Colonic mucosa (tissue), 4 donors: ENCODE results near the gene S100A7A. TPM values are rescaled to one million over a fixed set of nuclear protein-coding genes. Genes with fewer than 3 reads are reported as not detected.
"Not testable (repeated sequence)": the region's sequence is repeated elsewhere in the genome, so short reads cannot be mapped to it uniquely, and the experiment has no call there.

ENCODE experiments used
- DNase-seq: peaks from one replicate; pipeline ENCODE4 v3.0.0-alpha.2; 2020
- H3K27ac ChIP-seq: fragments of 200-600 bp; one replicate; pipeline ENCODE4 v1.8.0; 2021
- H3K27me3 ChIP-seq: fragments of 200-600 bp; one replicate; pipeline ENCODE4 v1.8.0; 2021
- H3K36me3 ChIP-seq: fragments of 200-600 bp; one replicate; pipeline ENCODE4 v1.8.0; 2021
- H3K4me1 ChIP-seq: fragments of 200-600 bp; one replicate; pipeline ENCODE4 v1.8.0; 2021; ENCODE audit warnings: mild to moderate bottlenecking
- H3K4me3 ChIP-seq: fragments of 200-600 bp; one replicate; pipeline ENCODE4 v1.8.0; 2021
- H3K9ac ChIP-seq, 2 donors: one replicate each; pipeline ENCODE4 v1.7.0; 2013; ENCODE audit warnings: control low read depth in 2 of 2, low read depth in 2 of 2, low read length in 2 of 2
- H3K9me3 ChIP-seq: fragments of 200-600 bp; one replicate; pipeline ENCODE4 v1.8.0; 2021
- CTCF ChIP-seq: fragments of 200-600 bp; IDR thresholded peaks from one replicate; pipeline ENCODE4 v1.8.0; 2022; ENCODE audit warnings: antibody characterized with exemption, mild to moderate bottlenecking
- intact Hi-C: fragments of 100-400 bp; cut with DNase I; formaldehyde crosslinking; loops from one replicate; pipeline ENCODE4 v1.14.1; 2022
- total RNA-seq, 2 donors: library from RNA; stranded (reverse); fragmentation: NEBNext Ultra II Directional in 1 of 2; extraction: Animal tissue kit (Norgen Biotek cat#: 25700) in 1 of 2; gene quantifications; one replicate each; pipeline ENCODE4 v1.2.1, GENCODE V29; 2021
- donor health status: healthy.
- donor health status: DM: no; HTN: no; CAD: no.
- donor health status: DM: no; HTN: no; CAD: no.

Gene S100A7A
- total RNA-seq, 2 donors from 2014 or later: not detected

GRCh38 chr1:153444078-153444477, 27.8 kb downstream of the S100A7A start:
- no peak for TF ChIP-seq CTCF
- no peaks in the 10 kb centered on the region for H3K4me1 ChIP-seq
- H3K27me3 ChIP-seq: no peaks in the 10 kb centered on the region
- H3K27ac ChIP-seq: no peak overlapping the region
- H3K4me3 ChIP-seq: no peak overlapping the region
- no peak for DNase-seq
- H3K9ac ChIP-seq: no peak overlapping the region
- H3K9me3 ChIP-seq: no peaks in the 10 kb centered on the region
- intact Hi-C loops: no loop called here
- H3K36me3 ChIP-seq: no peaks in the 10 kb centered on the region

GRCh38 chr1:153447498-153448170, 31.3 kb downstream of the S100A7A start:
- DNase-seq: no peak
- Histone ChIP-seq H3K27ac (no peak overlapping the region), H3K4me3 (no peak overlapping the region), H3K4me1 (no peaks in the 10 kb centered on the region), H3K27me3 (peaks cover 2% of the 10 kb centered on the region), H3K9ac (no peak overlapping the region), H3K36me3 (no peaks in the 10 kb centered on the region), H3K9me3 (no peaks in the 10 kb centered on the region)
- intact Hi-C loops: no loop called here
- no peak for TF ChIP-seq CTCF

DNA sequence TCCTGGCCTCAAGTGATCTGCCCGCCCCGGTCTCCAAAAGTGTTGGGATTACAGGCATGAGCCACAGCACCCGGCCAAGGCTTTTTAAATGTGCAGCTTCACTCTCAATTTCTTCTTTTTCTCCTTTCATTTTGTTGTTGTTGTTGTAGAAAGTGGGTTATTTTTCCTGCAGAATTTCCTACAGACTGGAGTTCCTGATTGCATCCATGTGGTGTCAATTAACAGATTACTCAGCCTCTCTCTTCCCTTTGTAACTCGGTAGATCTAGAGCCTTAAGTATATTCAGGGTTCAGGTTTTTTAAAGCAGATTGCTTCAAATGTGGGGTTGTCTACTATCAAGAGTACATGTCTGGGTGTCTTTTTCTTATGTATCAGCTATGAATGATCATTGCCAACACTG, 32.5 kb downstream of the S100A7A start:
- intact Hi-C loops: not testable (repeated sequence)

DNA sequence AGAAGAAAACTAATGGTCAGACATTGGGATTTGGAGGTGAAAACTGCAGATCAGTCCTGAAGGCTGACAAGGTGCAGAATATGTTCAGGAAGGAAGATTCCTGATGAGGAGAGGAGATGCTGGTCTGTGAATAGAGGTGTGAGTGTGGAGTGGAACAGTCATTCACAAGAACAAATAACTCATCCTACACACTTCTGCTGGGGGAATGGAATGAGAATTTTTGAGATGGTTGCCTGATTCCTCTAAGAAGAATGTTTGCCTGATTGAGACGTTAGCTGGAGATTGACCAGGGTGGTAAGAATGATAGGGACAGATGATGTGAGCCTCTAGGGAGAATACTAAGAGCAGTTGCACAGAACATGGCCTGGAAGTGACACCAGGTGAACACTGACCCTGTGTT, 40.1 kb downstream of the S100A7A start:
- Histone ChIP-seq H3K27ac (no peak overlapping the region), H3K27me3 (no peaks in the 10 kb centered on the region), H3K4me3 (no peak overlapping the region), H3K36me3 (no peaks in the 10 kb centered on the region), H3K4me1 (no peaks in the 10 kb centered on the region), H3K9ac (no peak overlapping the region), H3K9me3 (no peaks in the 10 kb centered on the region)
- TF ChIP-seq CTCF: no peak
- DNase-seq: no peak
- intact Hi-C loops: no loop called here

More for the DNA sequence above, 32.5 kb downstream of the S100A7A start:
- DNase-seq, H3K36me3 ChIP-seq, H3K4me3 ChIP-seq, H3K9me3 ChIP-seq, H3K27me3 ChIP-seq, H3K4me1 ChIP-seq, H3K9ac ChIP-seq, H3K27ac ChIP-seq: not testable (repeated sequence)

- DNase-seq: no peak
- TF ChIP-seq CTCF: no peak
- Histone ChIP-seq H3K4me1 (no peaks in the 10 kb centered on the region), H3K4me3 (no peak overlapping the region), H3K9ac (no peak overlapping the region), H3K27me3 (no peaks in the 10 kb centered on the region), H3K27ac (no peak overlapping the region), H3K36me3 (no peaks in the 10 kb centered on the region), H3K9me3 (no peaks in the 10 kb centered on the region)
- intact Hi-C loops: no loop called here
Measured at GRCh38 chr1:153459655-153460054, 43.3 kb downstream of the S100A7A start.

DNA sequence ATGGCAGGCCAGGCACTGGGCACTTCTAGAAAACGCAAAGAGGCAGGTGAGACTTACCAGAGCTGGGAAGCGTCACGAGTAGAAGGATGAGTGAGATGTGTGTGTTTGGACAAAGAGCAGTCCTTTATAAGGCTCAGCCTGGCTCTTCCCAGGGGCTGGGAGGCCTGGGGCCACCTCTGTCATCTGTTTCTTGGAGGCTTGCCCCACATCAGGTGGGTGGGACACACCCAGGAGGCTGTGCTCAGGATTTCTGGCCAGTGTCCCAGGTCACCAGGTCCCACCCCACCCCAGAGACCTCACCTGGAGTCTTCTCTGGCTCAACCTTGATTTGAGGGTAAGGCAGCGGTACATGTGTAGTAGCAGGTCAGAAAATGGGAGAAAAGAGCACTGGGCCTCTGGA, 44.2 kb downstream of the S100A7A start, which contains the start of gene S100A7:
Gene S100A7 (minus strand): TSS at position 101 of the 400 bp plus-strand sequence. CDS start 1,638 bp downstream, outside the sequence.
- Histone ChIP-seq H3K4me1 (no peaks in the 10 kb centered on the region), H3K9me3 (no peaks in the 10 kb centered on the region), H3K36me3 (no peaks in the 10 kb centered on the region), H3K4me3 (no peak within 1 kb of the TSS), H3K27me3 (no peaks in the 10 kb centered on the region), H3K9ac (no peak within 1 kb of the TSS), H3K27ac (no peak within 1 kb of the TSS)
- TF ChIP-seq CTCF: no peak
- intact Hi-C loops: no loop called here
- DNase-seq: no peak

DNA sequence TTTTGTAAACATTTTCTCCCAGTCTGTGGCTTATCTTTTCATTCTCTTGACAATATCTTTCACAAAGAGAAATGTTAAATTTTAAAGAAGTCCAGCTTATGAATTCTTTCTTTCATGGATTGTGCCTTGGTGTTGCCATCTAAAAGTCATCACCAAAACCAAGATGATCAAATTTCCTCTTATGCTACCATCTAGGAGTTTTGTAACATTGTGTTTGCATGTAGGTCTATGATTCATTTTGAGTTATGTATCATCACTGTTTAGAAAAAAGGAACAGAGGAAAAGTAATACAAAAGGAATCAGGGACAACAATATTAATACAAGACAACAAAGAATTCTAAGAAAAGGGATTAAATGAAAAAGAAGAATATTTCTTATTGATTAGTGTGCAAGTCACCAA, 46.4 kb downstream of the S100A7A start:
- DNase-seq, H3K9me3 ChIP-seq, H3K9ac ChIP-seq, intact Hi-C loops, H3K27me3 ChIP-seq, H3K4me3 ChIP-seq, H3K27ac ChIP-seq, H3K36me3 ChIP-seq, H3K4me1 ChIP-seq: not testable (repeated sequence)
